ENCODE data around the gene VAV3.

Gene VAV3

DNA sequence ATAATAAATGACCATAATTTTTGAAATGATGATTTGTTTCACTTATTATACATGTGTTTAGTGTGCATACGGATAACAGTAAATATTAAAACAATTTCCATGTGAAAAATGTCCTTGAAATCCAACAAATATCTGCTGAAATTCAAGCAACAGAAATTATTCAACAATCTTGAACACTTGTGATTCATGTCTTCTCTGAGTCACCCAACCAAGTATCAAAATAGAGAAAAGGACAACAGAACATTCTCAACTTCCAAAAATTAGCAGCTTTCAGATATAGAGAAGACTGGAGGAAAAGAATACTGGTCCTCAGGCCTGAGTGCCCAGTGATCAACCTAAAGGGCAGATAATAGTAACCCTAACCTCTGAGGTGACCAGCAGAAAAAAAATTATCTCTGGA lies 90.8 kb downstream of the VAV3 start:
- H3K4me1 ChIP-seq (ENCODE audit: control insufficient read depth in 1 of 2, insufficient read depth in 2 of 2, low read length in 2 of 2), result peaks cover 0 to 28% of the 10 kb centered on the region in 2 donors
- no peaks in the 10 kb centered on the region for H3K27me3 ChIP-seq (ENCODE audit: control insufficient read depth in 1 of 2, insufficient read depth in 2 of 2, low read length in 2 of 2)
- no peak overlapping the region for H3K27ac ChIP-seq (ENCODE audit: low read depth, low read length)
- no peak overlapping the region for H3K4me3 ChIP-seq (ENCODE audit: low read depth in 1 of 2, low read length in 2 of 2)
- H3K9ac ChIP-seq (ENCODE audit: low read depth in 1 of 2, low read length in 2 of 2), result no peak overlapping the region
- H3K36me3 ChIP-seq (ENCODE audit: control insufficient read depth in 1 of 2, insufficient read depth in 2 of 2, low read length in 2 of 2), result no peaks in the 10 kb centered on the region
- H3K9me3 ChIP-seq (ENCODE audit: control insufficient read depth in 1 of 2, low read length in 2 of 2), result no peaks in the 10 kb centered on the region

- Histone ChIP-seq H3K27ac (ENCODE audit: low read depth, low read length) (no peak overlapping the region), H3K4me3 (ENCODE audit: low read depth in 1 of 2, low read length in 2 of 2) (no peak overlapping the region), H3K9ac (ENCODE audit: low read depth in 1 of 2, low read length in 2 of 2) (no peak overlapping the region), H3K36me3 (ENCODE audit: control insufficient read depth in 1 of 2, insufficient read depth in 2 of 2, low read length in 2 of 2) (no peaks in the 10 kb centered on the region), H3K27me3 (ENCODE audit: control insufficient read depth in 1 of 2, insufficient read depth in 2 of 2, low read length in 2 of 2) (no peaks in the 10 kb centered on the region), H3K9me3 (ENCODE audit: control insufficient read depth in 1 of 2, low read length in 2 of 2) (no peaks in the 10 kb centered on the region), H3K4me1 (ENCODE audit: control insufficient read depth in 1 of 2, insufficient read depth in 2 of 2, low read length in 2 of 2) (peaks cover 0 to 19% of the 10 kb centered on the region in 2 donors)
Measured at GRCh38 chr1:107871687-107872395, 93.1 kb downstream of the VAV3 start.

- H3K9me3 ChIP-seq (ENCODE audit: control insufficient read depth in 1 of 2, low read length in 2 of 2), result no peaks in the 10 kb centered on the region
- no peak overlapping the region for H3K4me3 ChIP-seq (ENCODE audit: low read depth in 1 of 2, low read length in 2 of 2)
- H3K4me1 ChIP-seq (ENCODE audit: control insufficient read depth in 1 of 2, insufficient read depth in 2 of 2, low read length in 2 of 2), result peaks cover 0 to 15% of the 10 kb centered on the region in 2 donors
- no peak overlapping the region for H3K9ac ChIP-seq (ENCODE audit: low read depth in 1 of 2, low read length in 2 of 2)
- no peak overlapping the region for H3K27ac ChIP-seq (ENCODE audit: low read depth, low read length)
- no peaks in the 10 kb centered on the region for H3K27me3 ChIP-seq (ENCODE audit: control insufficient read depth in 1 of 2, insufficient read depth in 2 of 2, low read length in 2 of 2)
- H3K36me3 ChIP-seq (ENCODE audit: control insufficient read depth in 1 of 2, insufficient read depth in 2 of 2, low read length in 2 of 2), result no peaks in the 10 kb centered on the region
Measured at GRCh38 chr1:107871259-107871658, 93.7 kb downstream of the VAV3 start.

GRCh38 chr1:107870696-107871095 lies 94.3 kb downstream of the VAV3 start:
- no peak overlapping the region for H3K27ac ChIP-seq (ENCODE audit: low read depth, low read length)
- peaks cover 0 to 11% of the 10 kb centered on the region in 2 donors for H3K4me1 ChIP-seq (ENCODE audit: control insufficient read depth in 1 of 2, insufficient read depth in 2 of 2, low read length in 2 of 2)
- no peaks in the 10 kb centered on the region for H3K36me3 ChIP-seq (ENCODE audit: control insufficient read depth in 1 of 2, insufficient read depth in 2 of 2, low read length in 2 of 2)
- no peaks in the 10 kb centered on the region for H3K9me3 ChIP-seq (ENCODE audit: control insufficient read depth in 1 of 2, low read length in 2 of 2)
- no peak overlapping the region for H3K4me3 ChIP-seq (ENCODE audit: low read depth in 1 of 2, low read length in 2 of 2)
- H3K27me3 ChIP-seq (ENCODE audit: control insufficient read depth in 1 of 2, insufficient read depth in 2 of 2, low read length in 2 of 2), result no peaks in the 10 kb centered on the region
- no peak overlapping the region for H3K9ac ChIP-seq (ENCODE audit: low read depth in 1 of 2, low read length in 2 of 2)

- peaks cover 0 to 11% of the 10 kb centered on the region in 2 donors for H3K4me1 ChIP-seq (ENCODE audit: control insufficient read depth in 1 of 2, insufficient read depth in 2 of 2, low read length in 2 of 2)
- no peak overlapping the region for H3K27ac ChIP-seq (ENCODE audit: low read depth, low read length)
- no peak overlapping the region for H3K9ac ChIP-seq (ENCODE audit: low read depth in 1 of 2, low read length in 2 of 2)
- H3K36me3 ChIP-seq (ENCODE audit: control insufficient read depth in 1 of 2, insufficient read depth in 2 of 2, low read length in 2 of 2), result no peaks in the 10 kb centered on the region
- H3K4me3 ChIP-seq (ENCODE audit: low read depth in 1 of 2, low read length in 2 of 2), result no peak overlapping the region
- H3K27me3 ChIP-seq (ENCODE audit: control insufficient read depth in 1 of 2, insufficient read depth in 2 of 2, low read length in 2 of 2), result no peaks in the 10 kb centered on the region
- no peaks in the 10 kb centered on the region for H3K9me3 ChIP-seq (ENCODE audit: control insufficient read depth in 1 of 2, low read length in 2 of 2)
Measured at GRCh38 chr1:107867897-107868296, 97.1 kb downstream of the VAV3 start.

GRCh38 chr1:107867422-107867821 lies 97.6 kb downstream of the VAV3 start:
- Histone ChIP-seq H3K9me3 (ENCODE audit: control insufficient read depth in 1 of 2, low read length in 2 of 2) (no peaks in the 10 kb centered on the region), H3K4me1 (ENCODE audit: control insufficient read depth in 1 of 2, insufficient read depth in 2 of 2, low read length in 2 of 2) (peaks cover 0 to 11% of the 10 kb centered on the region in 2 donors), H3K9ac (ENCODE audit: low read depth in 1 of 2, low read length in 2 of 2) (no peak overlapping the region), H3K27ac (ENCODE audit: low read depth, low read length) (no peak overlapping the region), H3K4me3 (ENCODE audit: low read depth in 1 of 2, low read length in 2 of 2) (no peak overlapping the region), H3K27me3 (ENCODE audit: control insufficient read depth in 1 of 2, insufficient read depth in 2 of 2, low read length in 2 of 2) (no peaks in the 10 kb centered on the region), H3K36me3 (ENCODE audit: control insufficient read depth in 1 of 2, insufficient read depth in 2 of 2, low read length in 2 of 2) (no peaks in the 10 kb centered on the region)

- H3K9me3 ChIP-seq (ENCODE audit: control insufficient read depth in 1 of 2, low read length in 2 of 2), result no peaks in the 10 kb centered on the region
- no peak overlapping the region for H3K27ac ChIP-seq (ENCODE audit: low read depth, low read length)
- H3K4me1 ChIP-seq (ENCODE audit: control insufficient read depth in 1 of 2, insufficient read depth in 2 of 2, low read length in 2 of 2), result peaks cover 0 to 11% of the 10 kb centered on the region in 2 donors
- no peaks in the 10 kb centered on the region for H3K36me3 ChIP-seq (ENCODE audit: control insufficient read depth in 1 of 2, insufficient read depth in 2 of 2, low read length in 2 of 2)
- H3K9ac ChIP-seq (ENCODE audit: low read depth in 1 of 2, low read length in 2 of 2), result no peak overlapping the region
- H3K4me3 ChIP-seq (ENCODE audit: low read depth in 1 of 2, low read length in 2 of 2), result no peak overlapping the region
- no peaks in the 10 kb centered on the region for H3K27me3 ChIP-seq (ENCODE audit: control insufficient read depth in 1 of 2, insufficient read depth in 2 of 2, low read length in 2 of 2)
Measured at GRCh38 chr1:107866870-107867269, 98.1 kb downstream of the VAV3 start.

DNA sequence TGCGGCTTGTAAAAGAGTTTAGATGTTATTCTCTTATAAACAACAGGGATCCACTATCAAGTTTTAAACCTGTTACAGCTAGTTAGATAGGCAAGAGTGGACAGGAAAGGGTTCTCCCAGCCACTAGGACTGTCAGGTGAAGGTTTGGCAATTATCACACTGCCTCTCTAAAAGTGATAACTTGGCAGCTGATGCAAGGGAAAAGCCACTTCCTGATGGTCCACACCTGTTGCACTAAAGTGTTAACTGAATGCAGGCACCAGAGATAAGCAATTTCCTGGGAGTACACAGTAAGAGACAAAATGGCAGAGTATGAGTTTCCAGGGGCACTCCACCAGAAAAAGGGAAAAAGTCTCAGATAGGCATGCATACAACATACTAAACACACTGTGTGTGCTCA lies 99.4 kb downstream of the VAV3 start:
- H3K36me3 ChIP-seq (ENCODE audit: control insufficient read depth in 1 of 2, insufficient read depth in 2 of 2, low read length in 2 of 2), result no peaks in the 10 kb centered on the region
- no peak overlapping the region for H3K9ac ChIP-seq (ENCODE audit: low read depth in 1 of 2, low read length in 2 of 2)
- H3K27me3 ChIP-seq (ENCODE audit: control insufficient read depth in 1 of 2, insufficient read depth in 2 of 2, low read length in 2 of 2), result no peaks in the 10 kb centered on the region
- H3K27ac ChIP-seq (ENCODE audit: low read depth, low read length), result no peak overlapping the region
- H3K4me1 ChIP-seq (ENCODE audit: control insufficient read depth in 1 of 2, insufficient read depth in 2 of 2, low read length in 2 of 2), result peaks cover 0 to 2% of the 10 kb centered on the region in 2 donors
- H3K9me3 ChIP-seq (ENCODE audit: control insufficient read depth in 1 of 2, low read length in 2 of 2), result no peaks in the 10 kb centered on the region
- H3K4me3 ChIP-seq (ENCODE audit: low read depth in 1 of 2, low read length in 2 of 2), result no peak overlapping the region

DNA sequence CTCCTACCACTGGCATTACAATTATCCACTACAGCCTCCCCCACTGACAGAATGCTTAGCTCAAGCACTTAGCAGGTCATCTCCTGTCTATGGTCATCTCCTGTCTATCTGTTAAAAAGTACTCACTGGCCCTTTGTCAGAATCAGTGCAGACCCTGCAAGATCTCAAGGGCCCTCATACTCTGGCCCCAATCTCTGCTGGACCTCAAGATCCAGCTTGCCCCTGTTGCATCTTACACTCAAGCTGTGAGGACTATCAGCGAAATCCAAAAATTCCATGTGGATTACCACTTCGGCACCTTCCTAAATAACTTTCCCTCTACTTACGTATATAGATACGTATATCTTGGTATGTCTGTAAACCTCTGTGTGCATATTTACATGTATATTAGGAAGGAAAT lies 101.6 kb downstream of the VAV3 start:
- H3K9me3 ChIP-seq (ENCODE audit: control insufficient read depth in 1 of 2, low read length in 2 of 2), result no peaks in the 10 kb centered on the region
- no peaks in the 10 kb centered on the region for H3K36me3 ChIP-seq (ENCODE audit: control insufficient read depth in 1 of 2, insufficient read depth in 2 of 2, low read length in 2 of 2)
- H3K9ac ChIP-seq (ENCODE audit: low read depth in 1 of 2, low read length in 2 of 2), result no peak overlapping the region
- H3K27ac ChIP-seq (ENCODE audit: low read depth, low read length), result no peak overlapping the region
- no peaks in the 10 kb centered on the region for H3K27me3 ChIP-seq (ENCODE audit: control insufficient read depth in 1 of 2, insufficient read depth in 2 of 2, low read length in 2 of 2)
- H3K4me3 ChIP-seq (ENCODE audit: low read depth in 1 of 2, low read length in 2 of 2), result no peak overlapping the region
- H3K4me1 ChIP-seq (ENCODE audit: control insufficient read depth in 1 of 2, insufficient read depth in 2 of 2, low read length in 2 of 2), result no peaks in the 10 kb centered on the region

DNA sequence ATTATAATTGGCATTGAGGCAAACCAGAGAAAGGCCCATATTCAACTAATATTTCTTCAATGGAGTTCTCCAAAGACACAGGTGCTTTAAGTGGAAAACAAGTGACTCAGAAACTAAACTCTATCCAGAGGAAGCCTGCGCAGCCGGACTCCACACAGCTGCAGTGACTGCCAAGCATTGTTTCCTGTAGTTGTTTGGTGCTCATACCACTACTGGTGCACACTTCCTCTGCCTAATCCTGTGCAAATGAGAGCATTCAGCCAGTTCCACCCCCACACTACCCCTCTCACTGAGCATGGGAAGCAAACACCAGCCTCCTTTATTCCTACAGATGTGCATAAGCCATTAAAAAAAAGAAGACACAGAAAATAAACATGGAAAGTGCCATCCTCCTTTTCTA lies 102.9 kb downstream of the VAV3 start:
- Histone ChIP-seq H3K9me3 (ENCODE audit: control insufficient read depth in 1 of 2, low read length in 2 of 2) (no peaks in the 10 kb centered on the region), H3K4me1 (ENCODE audit: control insufficient read depth in 1 of 2, insufficient read depth in 2 of 2, low read length in 2 of 2) (no peaks in the 10 kb centered on the region), H3K27ac (ENCODE audit: low read depth, low read length) (no peak overlapping the region), H3K36me3 (ENCODE audit: control insufficient read depth in 1 of 2, insufficient read depth in 2 of 2, low read length in 2 of 2) (no peaks in the 10 kb centered on the region), H3K4me3 (ENCODE audit: low read depth in 1 of 2, low read length in 2 of 2) (no peak overlapping the region), H3K27me3 (ENCODE audit: control insufficient read depth in 1 of 2, insufficient read depth in 2 of 2, low read length in 2 of 2) (no peaks in the 10 kb centered on the region), H3K9ac (ENCODE audit: low read depth in 1 of 2, low read length in 2 of 2) (no peak overlapping the region)

Data from duodenal mucosa (tissue), 2 donors.